Endothelial cell of umbilical vein (primary cell): ENCODE measurements around the gene CTAG1A. TPM values are rescaled to one million over a fixed set of nuclear protein-coding genes. Genes with fewer than 3 reads are reported as not detected.

Source experiments
- BruUV-seq: library from RNA; stranded (reverse); fragments of 400-500 nt; replicated peaks from 2 replicates; lab custom pipeline; 2021; lab: Mats Ljungman, UMichigan
- CTCF ChIA-PET: fragments of 300-600, 350-600 bp; sonication (Branson Sonifier 250); formaldehyde crosslinking; loops from one replicate; lab custom pipeline; 2021; ENCODE audit warnings: antibody characterized with exemption, inconsistent platforms; lab: Charles Lee
- POLR2A ChIA-PET: fragments of 300-600, 350-600 bp; sonication (Branson Sonifier 250); formaldehyde crosslinking; loops from one replicate; lab custom pipeline; 2021; ENCODE audit warnings: antibody characterized with exemption, inconsistent platforms; lab: Charles Lee
- DNase-seq: peaks from one replicate; pipeline ENCODE4 v3.0.0-alpha.2; 2011; ENCODE audit warnings: low read depth, low spot score
- FAIRE-seq: peaks from 2 replicates; lab custom pipeline; 2011; peaks lifted over from hg19 to GRCh38; lab: Jason Lieb, UNC
- H2AFZ ChIP-seq: 2 replicates; pipeline ENCODE4 v1.6.0; 2012; ENCODE audit warnings: low read depth, low read length, control low read depth, inconsistent platforms
- H3K27ac ChIP-seq: 2 replicates; pipeline ENCODE4 v1.5.1; 2011; ENCODE audit warnings: low read depth, mild to moderate bottlenecking, control low read depth, low read length, moderate library complexity; ENCODE audit not compliant: insufficient read depth
- H3K27me3 ChIP-seq, 2 experiments: 2 replicates each; pipeline versions ENCODE4 v1.6.0 to v1.6.1; 2011; ENCODE audit warnings: low read length in 2 of 2, mixed read lengths in 1 of 2; ENCODE audit not compliant: control insufficient read depth in 2 of 2, insufficient read depth in 2 of 2
- H3K36me3 ChIP-seq, 2 experiments: 2 replicates in 1 of 2; 3 replicates in 1 of 2; pipeline ENCODE4 v1.5.1; 2011; ENCODE audit warnings: low read length in 2 of 2, mild to moderate bottlenecking in 1 of 2, moderate library complexity in 1 of 2; ENCODE audit not compliant: control insufficient read depth in 2 of 2, insufficient read depth in 2 of 2; ENCODE audit errors: extremely low read depth in 1 of 2
- H3K4me1 ChIP-seq: 3 replicates; pipeline ENCODE4 v1.5.1; 2011; ENCODE audit warnings: mild to moderate bottlenecking, low read length; ENCODE audit not compliant: control insufficient read depth, insufficient read depth; ENCODE audit errors: extremely low read depth
- H3K4me2 ChIP-seq: 2 replicates; pipeline ENCODE4 v1.6.1; 2011; ENCODE audit warnings: low read length, control low read depth, mixed read lengths; ENCODE audit not compliant: insufficient read depth
- H3K4me3 ChIP-seq, 3 experiments: fragments of 200-600 bp in 1 of 3; sonication (generic), shearing (Covaris generic) in 1 of 3; replicated peaks in 1 of 3; 2 replicates each; pipeline ENCODE4 v1.5.1; 2011 to 2016; ENCODE audit warnings: control low read depth in 3 of 3, low read length in 3 of 3, mild to moderate bottlenecking in 2 of 3, inconsistent platforms in 1 of 3, low read depth in 1 of 3, moderate library complexity in 1 of 3; ENCODE audit not compliant: insufficient read depth in 1 of 3
- H3K79me2 ChIP-seq: 2 replicates; pipeline ENCODE4 v1.6.0; 2012; ENCODE audit warnings: low read length, inconsistent platforms; ENCODE audit not compliant: control insufficient read depth, insufficient read depth
- H3K9ac ChIP-seq: replicated peaks from 2 replicates; pipeline ENCODE3; 2011; ENCODE audit warnings: low read length, control low read depth; ENCODE audit not compliant: insufficient read depth; ENCODE audit errors: extremely low read depth
- H3K9me1 ChIP-seq: replicated peaks from 3 replicates; pipeline ENCODE4 v1.6.0; 2011; ENCODE audit warnings: mild to moderate bottlenecking, low read length; ENCODE audit not compliant: control insufficient read depth, insufficient read depth; ENCODE audit errors: extremely low read depth
- H3K9me3 ChIP-seq: replicated peaks from 2 replicates; pipeline ENCODE4 v1.5.1; 2012; ENCODE audit warnings: low read length, inconsistent platforms; ENCODE audit not compliant: control insufficient read depth, insufficient read depth
- H4K20me1 ChIP-seq: replicated peaks from 2 replicates; pipeline ENCODE3; 2011; ENCODE audit warnings: mild to moderate bottlenecking, low read length; ENCODE audit not compliant: control insufficient read depth, insufficient read depth; ENCODE audit errors: extremely low read depth
- EZH2 ChIP-seq: IDR thresholded peaks from 2 replicates; pipeline ENCODE4 v1.6.1; 2012; ENCODE audit warnings: borderline replicate concordance, low read depth, mild to moderate bottlenecking, moderate library complexity, low read length, inconsistent platforms; ENCODE audit not compliant: severe bottlenecking
- FOS ChIP-seq: IDR thresholded peaks from 2 replicates; pipeline ENCODE4 v1.6.1; 2011; ENCODE audit warnings: mild to moderate bottlenecking, low read length, moderate library complexity, borderline replicate concordance; ENCODE audit not compliant: insufficient read depth
- GATA2 ChIP-seq: IDR thresholded peaks from 2 replicates; pipeline ENCODE4 v1.7.0; 2011; ENCODE audit warnings: low read depth, mild to moderate bottlenecking, moderate library complexity, mixed read lengths, low read length; ENCODE audit not compliant: insufficient read length, insufficient read depth
- JUN ChIP-seq: IDR thresholded peaks from 2 replicates; pipeline ENCODE4 v1.6.1; 2011; ENCODE audit warnings: borderline replicate concordance, low read depth; ENCODE audit not compliant: insufficient read length, insufficient read depth
- MAX ChIP-seq: IDR thresholded peaks from 2 replicates; pipeline ENCODE4 v1.6.1; 2011; ENCODE audit not compliant: insufficient read depth, insufficient read length
- MYC ChIP-seq: IDR thresholded peaks from one replicate; pipeline ENCODE4 v1.6.1; 2011; ENCODE audit warnings: mild to moderate bottlenecking, low read depth, low read length
- POLR2A ChIP-seq: IDR thresholded peaks from 2 replicates; pipeline ENCODE4 v1.6.1; 2012; ENCODE audit warnings: low read depth, mild to moderate bottlenecking, control low read depth, low read length
- POLR2AphosphoS5 ChIP-seq: IDR thresholded peaks from 2 replicates; pipeline ENCODE4 v1.6.1; 2012; ENCODE audit warnings: low read depth, mild to moderate bottlenecking, control low read depth, low read length, moderate library complexity; ENCODE audit not compliant: insufficient read depth
- dilution Hi-C: fragments of 300-500 bp; cut with MboI; formaldehyde crosslinking; loops from one replicate; pipeline ENCODE4 v1.15.0; 2019; ENCODE audit warnings: low sequenced_read_pairs; ENCODE audit not compliant: extremely low pct_ligation_motif_present
- intact Hi-C: fragments of 100-400 bp; cut with micrococcal nuclease; formaldehyde crosslinking; loops from one replicate; pipeline ENCODE4 v1.10.0; 2022
- polyA plus RNA-seq, 4 experiments: library from polyadenylated mRNA; depleted of rRNA in 3 of 4; stranded (reverse) in 3 of 4; unstranded in 1 of 4; fragments of >200 nt; gene quantifications; 2 replicates each; pipeline versions ENCODE4 v1.2.1 to v1.2.3, GENCODE V29; 2011 to 2012; ENCODE audit warnings: missing spikeins in 1 of 4
- total RNA-seq: library from RNA; stranded (reverse); gene quantifications from 2 replicates; pipeline ENCODE4 v1.2.3, GENCODE V29; 2021
- TF ChIP-seq, protein P1 (sequence below), 2 donors: IDR thresholded peaks; 1 replicate in 1 of 2; 2 replicates in 1 of 2; pipeline ENCODE4 v1.5.1; 2011; ENCODE audit warnings: low read length in 2 of 2, mild to moderate bottlenecking in 2 of 2, moderate library complexity in 2 of 2, control low read depth in 1 of 2, inconsistent platforms in 1 of 2, low read depth in 1 of 2; ENCODE audit not compliant: insufficient read depth in 1 of 2; ENCODE audit errors: extremely low read depth in 1 of 2

Gene CTAG1A
- total and polyA plus RNA-seq, 2 donors (not counting 3 experiments of a cell fraction or from before 2014, with no cell fraction given): not detected

- DNase-seq (no peak), FAIRE-seq (no peak)
- CTCF ChIA-PET: no interaction called here
- dilution Hi-C loops (no loop called here), intact Hi-C loops (no loop called here)
- Histone ChIP-seq H3K36me3 (no peaks in the 10 kb centered on the region), H3K79me2 (no peaks in the 10 kb centered on the region), H3K4me3 (no peak overlapping the region), H3K4me2 (no peak overlapping the region), H2AFZ (no peak overlapping the region), H3K9me3 (no peaks in the 10 kb centered on the region), H3K4me1 (peaks cover 6% of the 10 kb centered on the region), H3K27ac (no peak overlapping the region), H4K20me1 (no peaks in the 10 kb centered on the region), H3K9ac (no peak overlapping the region), H3K27me3 (no peaks in the 10 kb centered on the region), H3K9me1 (no peaks in the 10 kb centered on the region)
- BruUV-seq: no TSS peak
- POLR2A ChIA-PET: no interaction called here
- TF ChIP-seq POLR2A: no peak
- TF ChIP-seq POLR2AphosphoS5: no peak
- no peak for TF ChIP-seq MAX
- TF ChIP-seq JUN: no peak
- no peak for TF ChIP-seq MYC
- no peak for TF ChIP-seq GATA2
- TF ChIP-seq FOS: no peak
- TF ChIP-seq, protein P1, sequence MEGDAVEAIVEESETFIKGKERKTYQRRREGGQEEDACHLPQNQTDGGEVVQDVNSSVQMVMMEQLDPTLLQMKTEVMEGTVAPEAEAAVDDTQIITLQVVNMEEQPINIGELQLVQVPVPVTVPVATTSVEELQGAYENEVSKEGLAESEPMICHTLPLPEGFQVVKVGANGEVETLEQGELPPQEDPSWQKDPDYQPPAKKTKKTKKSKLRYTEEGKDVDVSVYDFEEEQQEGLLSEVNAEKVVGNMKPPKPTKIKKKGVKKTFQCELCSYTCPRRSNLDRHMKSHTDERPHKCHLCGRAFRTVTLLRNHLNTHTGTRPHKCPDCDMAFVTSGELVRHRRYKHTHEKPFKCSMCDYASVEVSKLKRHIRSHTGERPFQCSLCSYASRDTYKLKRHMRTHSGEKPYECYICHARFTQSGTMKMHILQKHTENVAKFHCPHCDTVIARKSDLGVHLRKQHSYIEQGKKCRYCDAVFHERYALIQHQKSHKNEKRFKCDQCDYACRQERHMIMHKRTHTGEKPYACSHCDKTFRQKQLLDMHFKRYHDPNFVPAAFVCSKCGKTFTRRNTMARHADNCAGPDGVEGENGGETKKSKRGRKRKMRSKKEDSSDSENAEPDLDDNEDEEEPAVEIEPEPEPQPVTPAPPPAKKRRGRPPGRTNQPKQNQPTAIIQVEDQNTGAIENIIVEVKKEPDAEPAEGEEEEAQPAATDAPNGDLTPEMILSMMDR (IDR thresholded peaks at IDR 0.05; ENCODE audit: extremely low read depth in 1 of 2, insufficient read depth in 1 of 2, low read depth in 1 of 2, low read length in 2 of 2): no peak
- TF ChIP-seq EZH2: no peak
Measured at GRCh38 chrX:154602766-154603437, 18.0 kb downstream of the CTAG1A start.
